Right lobe of liver (tissue), 4 donors: Measurements from ENCODE around the gene STPG2.

Source experiments
- CTCF ChIP-seq, 4 donors: fragments of 200-600 bp in 3 of 4; fragments of 450-650 bp in 1 of 4; IDR thresholded peaks; one replicate each; pipeline versions ENCODE4 v1.5.1 to v1.8.0; 2016 to 2022; ENCODE audit warnings: antibody characterized with exemption in 4 of 4, mild to moderate bottlenecking in 2 of 4
- POLR2A ChIP-seq: fragments of 450-650 bp; IDR thresholded peaks from one replicate; pipeline ENCODE4 v1.6.1; 2017; ENCODE audit warnings: antibody characterized with exemption, mild to moderate bottlenecking
- donor health status: DM: no; HTN: no; CAD: no.
- donor health status: DM: no; HTN: no; CAD: no.
- donor health status: DM: no; HTN: yes; CAD: no.

GRCh38 chr4:98117363-98117762 lies 25.9 kb downstream of the STPG2 start:
- no peak for TF ChIP-seq POLR2A
- no peak for TF ChIP-seq CTCF (IDR thresholded peaks at IDR 0.05)
